ENCODE data around the gene ZNF146.
A peak's percentile ranks its signal among the peaks of the same experiment; 100 is the strongest.
"Not testable (repeated sequence)": the region's sequence is repeated elsewhere in the genome, so short reads cannot be mapped to it uniquely, and the experiment has no call there.

Gene ZNF146

DNA sequence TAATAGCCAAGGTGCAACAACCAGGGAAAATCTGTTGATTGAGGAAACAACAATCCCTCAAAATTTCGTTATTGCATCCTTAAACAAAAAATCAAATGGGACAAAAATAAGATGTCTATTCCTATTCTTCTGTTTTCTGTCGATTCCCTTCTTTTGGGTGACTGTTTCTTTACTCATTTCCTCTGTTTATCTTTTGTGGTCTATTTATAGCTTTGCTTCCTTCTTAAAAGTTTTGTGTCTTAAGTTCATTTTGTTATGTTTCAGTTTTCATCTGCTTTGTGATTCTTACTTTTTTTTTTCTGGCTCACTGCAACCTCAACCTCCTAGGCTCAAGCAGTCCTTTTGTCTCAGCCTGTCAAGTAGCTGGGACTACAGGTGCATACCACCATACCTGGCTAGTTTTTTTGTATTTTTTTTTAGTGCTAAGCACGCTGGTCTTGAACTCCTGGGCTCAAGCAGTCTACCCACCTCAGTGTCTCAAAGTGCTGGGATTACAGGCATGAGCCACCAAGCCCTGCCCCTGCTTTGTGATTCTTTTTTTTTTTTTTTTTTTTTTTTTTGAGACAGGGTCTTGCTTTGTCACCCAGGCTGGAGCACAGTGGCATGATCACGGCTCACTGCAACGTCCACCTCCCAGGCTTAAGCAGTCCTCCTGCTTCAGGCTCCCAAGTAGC, 10.4 kb downstream of the ZNF146 start:
- no peak for DNase-seq (ENCODE audit: low read depth)
- H3K4me3 ChIP-seq (ENCODE audit: low read depth, low read length), result no peak overlapping the region

- H3K4me3 ChIP-seq (ENCODE audit: low read depth, low read length); DNase-seq (ENCODE audit: low read depth): not testable (repeated sequence)
Observed at GRCh38 chr19:36233626-36234025, 18.7 kb downstream of the ZNF146 start.

- no peak overlapping the region for H3K4me3 ChIP-seq (ENCODE audit: low read depth, low read length)
- no peak for DNase-seq (ENCODE audit: low read depth)
Observed at GRCh38 chr19:36236304-36236945, 21.5 kb downstream of the ZNF146 start.

- no peak overlapping the region for H3K4me3 ChIP-seq (ENCODE audit: low read depth, low read length)
Observed at GRCh38 chr19:36236946-36237310, 22.0 kb downstream of the ZNF146 start.

DNA sequence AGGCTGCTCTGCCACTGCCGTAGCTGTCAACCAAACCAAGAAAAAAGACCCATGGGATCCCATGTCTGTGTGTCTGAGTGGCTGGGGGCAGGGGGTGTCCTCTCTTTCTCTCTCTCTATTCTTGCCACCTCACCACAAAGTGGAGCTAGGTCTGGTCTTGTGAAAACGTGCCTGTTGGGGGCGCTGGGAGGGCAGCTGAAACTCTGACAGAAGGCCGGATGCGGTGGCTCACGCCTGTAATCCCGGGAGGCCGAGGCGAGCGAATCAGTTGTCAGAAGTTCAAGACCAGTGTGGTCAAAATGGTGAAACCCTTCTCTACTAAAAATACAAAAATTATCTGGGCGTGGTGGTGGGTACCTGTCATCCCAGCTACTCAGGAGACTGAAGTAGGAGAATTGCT, 29.2 kb downstream of the ZNF146 start:
- H3K4me3 ChIP-seq (ENCODE audit: low read depth, low read length), result no peak overlapping the region
- DNase-seq (ENCODE audit: low read depth), result no peak

More at GRCh38 chr19:36236946-36237310, 22.0 kb downstream of the ZNF146 start:
- no peak for DNase-seq (ENCODE audit: low read depth)

DNA sequence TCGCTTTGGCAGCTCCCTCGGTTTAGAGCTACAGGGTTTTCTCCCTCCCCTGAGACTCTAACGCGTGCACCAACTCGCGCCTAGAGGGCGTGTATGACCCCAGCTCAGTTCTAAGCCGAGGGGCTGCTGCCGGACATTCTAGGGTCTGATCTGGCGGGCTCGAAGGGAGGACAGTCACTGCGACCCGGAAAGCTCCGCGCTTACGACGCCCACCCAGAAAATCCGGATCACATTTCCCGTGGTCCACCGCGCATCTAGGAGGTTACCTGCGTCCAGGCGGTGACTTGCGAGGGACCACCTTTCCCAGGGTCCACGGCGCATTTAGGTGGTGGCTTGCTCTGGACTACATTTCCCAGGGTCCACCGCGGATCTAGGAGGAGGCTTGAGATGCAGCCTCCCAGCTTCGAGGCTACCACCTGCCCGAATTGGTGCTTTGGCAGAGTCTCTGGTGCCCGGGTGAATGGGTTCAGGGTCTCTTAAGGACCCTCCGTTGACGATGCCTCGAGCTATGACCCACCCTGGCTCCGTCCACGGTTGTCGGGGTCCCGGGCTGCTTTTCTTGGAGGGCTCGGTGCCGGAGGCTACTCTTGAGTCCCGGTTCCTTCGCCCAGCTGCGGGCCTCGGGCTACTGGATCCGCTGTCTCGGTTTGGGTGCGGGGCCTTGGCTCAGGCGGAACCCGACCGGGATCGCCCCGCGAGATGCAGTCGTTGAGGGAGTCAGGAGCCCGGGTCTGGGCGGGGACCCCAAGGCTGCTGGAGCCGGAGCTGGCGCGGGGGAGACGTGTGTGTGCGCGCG, 30.5 kb downstream of the ZNF146 start:
- peak overlapping the region; percentile 34 for H3K4me3 ChIP-seq (ENCODE audit: low read depth, low read length)
- no peak for DNase-seq (ENCODE audit: low read depth)

GRCh38 chr19:36246006-36246481, 31.1 kb downstream of the ZNF146 start:
- peak overlapping the region; percentile 34 for H3K4me3 ChIP-seq (ENCODE audit: low read depth, low read length)

GRCh38 chr19:36252047-36252446, 37.1 kb downstream of the ZNF146 start:
- no peak overlapping the region for H3K4me3 ChIP-seq (ENCODE audit: low read depth, low read length)
- DNase-seq (ENCODE audit: low read depth), result no peak

More at GRCh38 chr19:36246006-36246481, 31.1 kb downstream of the ZNF146 start:
- no peak for DNase-seq (ENCODE audit: low read depth)

DNA sequence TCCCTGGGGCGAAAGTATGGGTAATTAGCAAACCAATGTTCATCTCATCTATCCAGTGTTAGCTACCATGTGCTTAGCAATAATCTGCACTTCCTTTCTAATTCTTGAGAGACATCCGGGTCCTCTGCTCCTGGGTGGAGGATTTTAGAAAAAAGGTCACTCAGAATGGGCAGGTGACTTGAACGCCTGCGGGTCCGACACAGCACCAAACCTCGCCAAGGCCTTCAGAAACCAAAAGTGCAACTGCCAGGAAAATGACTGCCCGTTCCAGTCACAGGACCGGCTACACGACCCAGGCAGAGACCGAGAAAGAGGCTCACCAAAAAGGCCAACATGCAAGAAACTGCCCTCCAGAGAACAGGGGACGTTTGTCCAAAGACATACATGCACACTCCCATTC, 39.9 kb downstream of the ZNF146 start:
- DNase-seq (ENCODE audit: low read depth), result no peak
- H3K4me3 ChIP-seq (ENCODE audit: low read depth, low read length), result no peak overlapping the region

- no peak overlapping the region for H3K4me3 ChIP-seq (ENCODE audit: low read depth, low read length)
- no peak for DNase-seq (ENCODE audit: low read depth)
Observed at GRCh38 chr19:36255316-36255715, 40.4 kb downstream of the ZNF146 start.

- DNase-seq (ENCODE audit: low read depth), result no peak
- H3K4me3 ChIP-seq (ENCODE audit: low read depth, low read length), result no peak overlapping the region
Observed at GRCh38 chr19:36256064-36256463, 41.2 kb downstream of the ZNF146 start.

GRCh38 chr19:36256853-36257519, 42.1 kb downstream of the ZNF146 start:
- no peak for DNase-seq (ENCODE audit: low read depth)
- H3K4me3 ChIP-seq (ENCODE audit: low read depth, low read length), result peak overlapping the region; percentile 26

GRCh38 chr19:36257520-36257876, 42.6 kb downstream of the ZNF146 start:
- H3K4me3 ChIP-seq (ENCODE audit: low read depth, low read length), result peak overlapping the region; percentile 26
- DNase-seq (ENCODE audit: low read depth), result no peak

DNA sequence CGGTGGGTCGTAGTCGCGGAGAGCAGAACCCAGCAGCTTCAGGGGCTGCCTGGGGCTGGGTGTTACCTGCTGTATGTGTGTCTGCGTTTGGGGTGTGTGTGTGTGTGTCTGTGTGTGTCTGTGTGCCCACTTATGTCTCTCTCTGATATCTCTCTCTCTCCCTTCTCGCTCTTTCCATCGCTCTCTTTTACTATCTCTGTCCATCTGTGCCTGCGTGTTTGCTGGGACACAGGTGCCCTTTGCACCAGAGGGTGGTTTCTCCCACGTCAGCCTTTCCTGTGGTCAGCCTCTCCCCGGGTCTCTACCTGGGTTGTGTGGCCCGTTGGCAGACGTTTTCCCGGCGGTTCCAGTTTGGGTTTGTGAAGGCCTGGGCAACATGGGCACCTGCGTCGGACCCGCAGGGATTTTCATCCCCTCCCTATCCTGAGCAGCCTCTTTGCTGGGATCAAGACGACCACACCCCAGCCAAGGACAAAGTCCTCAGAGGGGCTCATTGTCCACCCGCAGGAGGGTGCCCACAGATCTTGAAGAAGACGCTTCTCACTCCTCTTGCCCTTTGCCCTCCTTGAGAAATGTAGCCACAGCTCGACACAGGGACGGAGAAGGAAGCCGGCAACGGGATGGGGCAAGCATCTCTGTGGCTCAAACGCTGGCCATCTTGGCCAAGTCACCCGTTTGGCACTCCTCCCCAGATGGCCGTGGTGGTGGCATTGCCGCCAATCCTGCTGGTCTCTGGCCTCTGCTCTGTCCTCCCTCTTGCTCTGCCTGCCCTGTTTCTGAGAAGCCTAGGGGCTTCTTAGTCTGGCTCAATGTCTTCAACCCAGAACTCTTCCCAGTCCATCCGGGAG, 43.3 kb downstream of the ZNF146 start:
- no peak overlapping the region for H3K4me3 ChIP-seq (ENCODE audit: low read depth, low read length)

GRCh38 chr19:36259211-36259610, 44.3 kb downstream of the ZNF146 start:
- no peak overlapping the region for H3K4me3 ChIP-seq (ENCODE audit: low read depth, low read length)
- no peak for DNase-seq (ENCODE audit: low read depth)

More for the DNA sequence above, 43.3 kb downstream of the ZNF146 start:
- DNase-seq (ENCODE audit: low read depth), result no peak

DNA sequence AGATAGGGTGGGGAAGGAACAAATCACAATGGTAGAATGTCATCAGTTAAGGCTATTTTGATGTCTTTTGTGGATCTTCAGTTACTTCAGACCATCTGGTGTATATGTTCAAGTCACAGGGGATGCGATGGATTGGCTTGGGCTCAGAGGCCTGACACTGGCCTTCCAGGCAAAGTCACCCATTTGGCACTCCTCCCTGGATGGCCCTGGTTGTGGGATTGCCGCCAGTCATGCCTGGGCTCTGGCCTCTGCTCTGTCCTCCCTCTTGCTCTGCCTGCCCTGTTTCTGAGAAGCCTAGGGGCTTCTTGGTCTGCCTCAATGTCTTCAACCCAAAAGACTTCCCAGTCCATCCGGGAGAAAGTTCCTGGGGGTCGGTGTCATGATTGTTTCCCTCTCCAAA, 50.2 kb downstream of the ZNF146 start:
- DNase-seq (ENCODE audit: low read depth), result no peak
- H3K4me3 ChIP-seq (ENCODE audit: low read depth, low read length), result no peak overlapping the region

DNA sequence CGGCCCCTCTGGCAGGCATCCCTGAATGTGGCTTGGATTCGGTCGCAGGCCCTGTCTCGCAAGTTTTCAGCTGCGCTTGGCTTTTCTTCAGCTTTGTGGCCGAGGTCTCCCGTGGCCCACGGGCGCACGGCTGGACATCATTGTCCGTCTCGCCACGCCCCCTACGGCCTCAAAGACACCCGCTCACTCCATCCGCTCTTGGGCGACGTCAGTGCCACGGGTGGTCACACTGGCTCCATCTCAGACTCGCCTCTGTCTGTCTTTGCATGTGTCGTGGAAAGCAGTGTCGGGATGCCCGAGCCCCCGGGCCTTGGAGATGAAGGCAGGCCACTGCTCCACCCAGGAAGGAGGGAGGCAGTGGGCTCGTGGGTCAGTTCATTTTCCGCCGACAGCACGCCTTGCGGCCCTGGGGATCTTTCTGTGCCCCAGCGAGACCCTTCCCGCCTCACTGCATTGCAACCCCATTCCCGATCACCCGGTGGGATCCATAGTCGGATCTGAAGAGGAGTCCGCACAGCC, 51.0 kb downstream of the ZNF146 start:
- no peak for DNase-seq (ENCODE audit: low read depth)
- H3K4me3 ChIP-seq (ENCODE audit: low read depth, low read length), result no peak overlapping the region

DNA sequence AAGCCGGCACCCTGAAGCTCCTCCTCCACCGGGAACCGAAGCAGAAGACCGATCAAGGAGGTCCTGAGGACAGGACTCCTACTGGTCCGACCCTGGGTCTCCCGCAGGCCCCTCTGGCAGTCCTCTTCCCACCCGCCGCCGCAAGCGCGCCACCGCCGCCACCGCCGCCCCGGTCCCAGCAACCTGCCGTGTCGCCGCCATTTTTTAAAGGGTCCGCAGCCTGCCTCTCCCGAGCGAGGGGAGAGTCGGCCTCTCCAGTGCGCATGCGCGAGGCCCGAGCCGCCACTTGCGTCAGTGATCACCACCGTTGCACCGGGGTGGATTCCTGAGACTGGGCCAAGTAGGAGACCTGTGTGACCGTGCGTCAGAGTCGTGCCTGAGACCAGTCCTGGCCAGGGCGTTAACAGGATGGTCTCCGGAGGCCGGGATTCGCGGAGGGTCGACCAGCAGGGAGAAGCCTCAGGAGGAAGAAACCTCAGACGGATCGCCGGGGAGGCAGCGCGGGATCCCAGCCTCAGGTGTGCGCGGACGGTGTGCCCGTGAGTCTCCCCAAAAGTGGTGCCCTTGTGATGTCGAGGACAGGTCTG, 51.6 kb downstream of the ZNF146 start:
- no peak for DNase-seq (ENCODE audit: low read depth)
- no peak overlapping the region for H3K4me3 ChIP-seq (ENCODE audit: low read depth, low read length)

Measured in skeletal muscle cell (primary cell).